ENCODE measurements around the gene SCGB1D1.
A peak's percentile ranks its signal among the peaks of the same experiment; 100 is the strongest.

SCGB1D1 gene

DNA sequence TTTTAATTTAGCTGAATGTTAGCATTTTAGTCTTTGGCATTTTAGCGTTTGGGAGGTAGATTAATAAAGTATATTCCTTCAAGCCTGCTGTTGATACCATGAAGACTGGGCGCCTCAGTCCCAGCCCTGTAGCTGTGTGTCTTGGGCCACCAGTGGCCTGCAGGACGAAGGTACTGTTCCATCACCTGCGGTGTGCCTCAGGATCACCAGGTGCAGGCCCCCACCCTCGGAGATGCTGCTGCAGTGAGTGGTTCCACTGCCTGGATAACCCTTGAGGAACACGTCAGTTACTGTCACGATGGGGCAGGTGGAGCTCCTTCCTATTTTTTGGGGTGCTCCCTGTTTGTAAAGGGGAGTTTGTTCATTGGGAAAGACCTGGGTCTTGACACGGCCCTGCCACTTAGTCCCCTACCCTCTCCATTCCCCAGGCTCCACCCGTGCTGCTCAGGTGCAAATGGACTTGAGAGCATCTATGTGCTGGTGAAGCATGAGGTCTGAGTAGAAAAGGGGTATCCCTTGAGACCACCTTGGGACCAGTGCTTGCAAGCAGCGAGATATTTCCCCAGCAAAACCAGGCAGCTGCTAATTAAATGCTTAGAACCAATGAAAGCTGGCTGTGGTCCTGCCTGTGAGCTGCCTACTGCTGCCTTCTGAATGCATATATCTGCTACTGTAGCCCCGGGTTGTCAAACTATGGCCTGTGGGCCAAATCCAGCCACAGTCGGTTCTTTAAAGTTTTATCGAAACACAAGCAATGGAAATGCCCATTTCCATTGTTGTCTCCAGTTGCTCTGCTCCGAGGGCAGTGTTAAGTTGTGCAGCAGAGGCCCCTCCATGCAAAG lies 37.5 kb upstream of the SCGB1D1 start:
- H2BK5ac ChIP-seq (ENCODE audit: low read length), result no peak overlapping the region
- H3K23ac ChIP-seq (ENCODE audit: low read depth, low read length, poor library complexity), result no peak overlapping the region
- no peak overlapping the region for H2BK120ac ChIP-seq (ENCODE audit: low read depth, low read length)
- H3K18ac ChIP-seq (ENCODE audit: low read length), result no peak overlapping the region
- H3K14ac ChIP-seq (ENCODE audit: low read length), result no peak overlapping the region
- H4K8ac ChIP-seq (ENCODE audit: low read depth, low read length), result no peak overlapping the region
- no peaks in the 10 kb centered on the region for H3K9me3 ChIP-seq (replicated peaks in 1 of 2; ENCODE audit: control insufficient read depth in 2 of 2, insufficient read depth in 1 of 2, low read depth in 1 of 2, low read length in 2 of 2)
- no peak overlapping the region for H2AFZ ChIP-seq (ENCODE audit: low read length)
- H3K4me3 ChIP-seq (ENCODE audit: low read length in 2 of 2), result no peak overlapping the region
- H2AK5ac ChIP-seq (ENCODE audit: low read depth, low read length), result no peak overlapping the region
- H3K4me1 ChIP-seq (ENCODE audit: control insufficient read depth in 2 of 2, insufficient read depth in 1 of 2, low read depth in 1 of 2, low read length in 2 of 2), result no peaks in the 10 kb centered on the region
- H3K27ac ChIP-seq (replicated peaks; ENCODE audit: low read length), result no peak overlapping the region
- no peak overlapping the region for H2BK15ac ChIP-seq (ENCODE audit: low read length)
- no peak overlapping the region for H3K9ac ChIP-seq (ENCODE audit: low read depth, low read length, poor library complexity)
- H3K36me3 ChIP-seq (replicated peaks in 1 of 2; ENCODE audit: control insufficient read depth in 2 of 2, insufficient read depth in 2 of 2, low read length in 2 of 2), result peaks cover 47 to 70% of the 10 kb centered on the region in 2 donors
- H3K4me2 ChIP-seq (ENCODE audit: insufficient read depth, low read length, poor library complexity, severe bottlenecking), result no peak overlapping the region
- H4K91ac ChIP-seq (ENCODE audit: low read depth, low read length, poor library complexity), result no peak overlapping the region
- no peak for DNase-seq (ENCODE audit: low spot score)
- peaks cover 5% of the 10 kb centered on the region for H3K79me1 ChIP-seq (ENCODE audit: low read depth, low read length)
- no peaks in the 10 kb centered on the region for H3K27me3 ChIP-seq (ENCODE audit: control insufficient read depth in 3 of 3, insufficient read depth in 3 of 3, low read depth in 1 of 3, low read length in 3 of 3)
- no peak overlapping the region for H2BK12ac ChIP-seq (ENCODE audit: low read length)
- no peak overlapping the region for H3K4ac ChIP-seq (ENCODE audit: low read length)
- no CpG with 5 or more reads among the region's 14 CpGs for WGBS, 2 donors (ENCODE audit: extremely low coverage in 2 of 2, insufficient read length in 2 of 2, insufficient replicate concordance in 1 of 2)

DNA sequence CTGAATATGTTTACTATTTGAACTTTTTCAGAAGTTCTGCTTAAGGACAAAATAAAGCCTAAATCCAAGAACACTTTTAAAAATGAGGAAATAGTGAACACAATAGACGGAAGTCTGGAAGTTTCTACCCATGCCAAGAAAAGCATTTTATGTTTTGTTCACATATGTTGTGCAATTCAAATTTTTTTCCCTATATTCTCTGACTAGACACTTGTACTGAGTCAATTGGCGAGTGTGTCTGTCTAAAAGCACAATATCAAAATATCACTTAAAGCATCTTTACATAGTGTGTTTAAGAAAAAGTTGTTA lies 37.0 kb upstream of the SCGB1D1 start:
- Histone ChIP-seq H2BK15ac (ENCODE audit: low read length) (no peak overlapping the region), H3K79me1 (ENCODE audit: low read depth, low read length) (peaks cover 3% of the 10 kb centered on the region), H2BK12ac (ENCODE audit: low read length) (no peak overlapping the region), H3K27me3 (ENCODE audit: control insufficient read depth in 3 of 3, insufficient read depth in 3 of 3, low read depth in 1 of 3, low read length in 3 of 3) (no peaks in the 10 kb centered on the region), H3K4ac (ENCODE audit: low read length) (no peak overlapping the region), H3K36me3 (replicated peaks in 1 of 2; ENCODE audit: control insufficient read depth in 2 of 2, insufficient read depth in 2 of 2, low read length in 2 of 2) (peaks cover 42 to 64% of the 10 kb centered on the region in 2 donors), H2BK5ac (ENCODE audit: low read length) (no peak overlapping the region), H3K14ac (ENCODE audit: low read length) (no peak overlapping the region), H2AFZ (ENCODE audit: low read length) (no peak overlapping the region), H3K4me2 (ENCODE audit: insufficient read depth, low read length, poor library complexity, severe bottlenecking) (no peak overlapping the region), H3K4me1 (ENCODE audit: control insufficient read depth in 2 of 2, insufficient read depth in 1 of 2, low read depth in 1 of 2, low read length in 2 of 2) (no peaks in the 10 kb centered on the region), H4K91ac (ENCODE audit: low read depth, low read length, poor library complexity) (no peak overlapping the region), H3K27ac (replicated peaks; ENCODE audit: low read length) (no peak overlapping the region), H3K18ac (ENCODE audit: low read length) (no peak overlapping the region), H2BK120ac (ENCODE audit: low read depth, low read length) (no peak overlapping the region), H3K4me3 (ENCODE audit: low read length in 2 of 2) (no peak overlapping the region), H2AK5ac (ENCODE audit: low read depth, low read length) (no peak overlapping the region), H3K9me3 (replicated peaks in 1 of 2; ENCODE audit: control insufficient read depth in 2 of 2, insufficient read depth in 1 of 2, low read depth in 1 of 2, low read length in 2 of 2) (no peaks in the 10 kb centered on the region), H4K8ac (ENCODE audit: low read depth, low read length) (no peak overlapping the region), H3K9ac (ENCODE audit: low read depth, low read length, poor library complexity) (no peak overlapping the region), H3K23ac (ENCODE audit: low read depth, low read length, poor library complexity) (no peak overlapping the region)
- WGBS, 2 donors (ENCODE audit: extremely low coverage in 2 of 2, insufficient read length in 2 of 2, insufficient replicate concordance in 1 of 2), result no CpG with 5 or more reads among the region's 2 CpGs
- DNase-seq (ENCODE audit: low spot score), result no peak

DNA sequence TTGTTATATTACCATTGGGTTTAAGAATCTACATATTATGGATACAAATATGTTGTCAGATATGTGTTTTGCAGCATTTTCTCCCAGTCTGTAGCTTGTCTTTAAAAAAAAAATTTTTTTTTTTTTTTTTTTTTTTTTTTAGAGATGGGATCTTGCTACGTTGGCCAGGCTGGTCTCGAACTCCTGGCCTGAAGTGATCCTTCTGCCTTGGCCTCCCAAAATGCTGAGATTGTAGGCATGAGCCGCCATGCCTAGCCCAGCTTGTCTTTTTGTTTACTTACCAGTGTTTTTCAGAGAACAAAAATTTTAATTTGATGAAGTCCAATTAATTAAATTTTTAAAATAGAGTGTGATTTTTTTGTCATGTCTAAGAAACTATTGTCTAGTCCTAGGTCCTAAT lies 36.4 kb upstream of the SCGB1D1 start:
- no peak overlapping the region for H2BK5ac ChIP-seq (ENCODE audit: low read length)
- no peak overlapping the region for H3K4ac ChIP-seq (ENCODE audit: low read length)
- H3K36me3 ChIP-seq (replicated peaks in 1 of 2; ENCODE audit: control insufficient read depth in 2 of 2, insufficient read depth in 2 of 2, low read length in 2 of 2), result peaks cover 37 to 58% of the 10 kb centered on the region in 2 donors
- WGBS, 2 donors (ENCODE audit: extremely low coverage in 2 of 2, insufficient read length in 2 of 2, insufficient replicate concordance in 1 of 2), result no CpG with 5 or more reads among the region's 3 CpGs
- H3K9me3 ChIP-seq (replicated peaks in 1 of 2; ENCODE audit: control insufficient read depth in 2 of 2, insufficient read depth in 1 of 2, low read depth in 1 of 2, low read length in 2 of 2), result no peaks in the 10 kb centered on the region
- H2BK12ac ChIP-seq (ENCODE audit: low read length), result no peak overlapping the region
- no peak overlapping the region for H3K27ac ChIP-seq (replicated peaks; ENCODE audit: low read length)
- no peak for DNase-seq (ENCODE audit: low spot score)
- no peak overlapping the region for H2AK5ac ChIP-seq (ENCODE audit: low read depth, low read length)
- no peak overlapping the region for H3K9ac ChIP-seq (ENCODE audit: low read depth, low read length, poor library complexity)
- no peak overlapping the region for H3K14ac ChIP-seq (ENCODE audit: low read length)
- no peak overlapping the region for H2BK15ac ChIP-seq (ENCODE audit: low read length)
- peaks cover 3% of the 10 kb centered on the region for H3K79me1 ChIP-seq (ENCODE audit: low read depth, low read length)
- no peak overlapping the region for H4K8ac ChIP-seq (ENCODE audit: low read depth, low read length)
- H4K91ac ChIP-seq (ENCODE audit: low read depth, low read length, poor library complexity), result no peak overlapping the region
- no peak overlapping the region for H3K18ac ChIP-seq (ENCODE audit: low read length)
- H3K23ac ChIP-seq (ENCODE audit: low read depth, low read length, poor library complexity), result no peak overlapping the region
- no peak overlapping the region for H3K4me3 ChIP-seq (ENCODE audit: low read length in 2 of 2)
- H3K4me2 ChIP-seq (ENCODE audit: insufficient read depth, low read length, poor library complexity, severe bottlenecking), result no peak overlapping the region
- H2BK120ac ChIP-seq (ENCODE audit: low read depth, low read length), result no peak overlapping the region
- H2AFZ ChIP-seq (ENCODE audit: low read length), result no peak overlapping the region
- no peaks in the 10 kb centered on the region for H3K4me1 ChIP-seq (ENCODE audit: control insufficient read depth in 2 of 2, insufficient read depth in 1 of 2, low read depth in 1 of 2, low read length in 2 of 2)
- no peaks in the 10 kb centered on the region for H3K27me3 ChIP-seq (ENCODE audit: control insufficient read depth in 3 of 3, insufficient read depth in 3 of 3, low read depth in 1 of 3, low read length in 3 of 3)

DNA sequence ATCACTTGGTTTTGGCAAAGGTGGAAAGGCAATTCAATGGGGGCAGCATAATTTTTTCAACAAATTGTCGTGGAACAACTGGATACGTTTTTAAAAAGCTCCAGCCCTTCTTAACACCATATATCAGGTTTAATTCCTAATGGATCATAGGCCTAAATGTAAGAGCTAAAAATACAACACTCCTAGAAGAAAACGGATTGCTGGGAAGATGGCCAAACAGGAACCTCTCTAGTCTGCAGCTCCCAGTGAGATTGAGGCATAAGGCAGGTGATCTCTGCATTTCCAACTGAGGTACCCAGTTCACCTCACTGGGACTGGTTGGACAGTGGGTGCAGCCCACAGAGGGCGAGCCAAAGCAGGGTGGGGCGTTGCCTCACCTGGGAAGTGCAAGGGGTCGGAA lies 32.4 kb upstream of the SCGB1D1 start:
- no peak overlapping the region for H3K4me3 ChIP-seq (ENCODE audit: low read length in 2 of 2)
- H4K8ac ChIP-seq (ENCODE audit: low read depth, low read length), result no peak overlapping the region
- H3K27me3 ChIP-seq (ENCODE audit: control insufficient read depth in 3 of 3, insufficient read depth in 3 of 3, low read depth in 1 of 3, low read length in 3 of 3), result no peaks in the 10 kb centered on the region
- H2BK120ac ChIP-seq (ENCODE audit: low read depth, low read length), result no peak overlapping the region
- no peak for DNase-seq (ENCODE audit: low spot score)
- H2BK15ac ChIP-seq (ENCODE audit: low read length), result no peak overlapping the region
- H3K9ac ChIP-seq (ENCODE audit: low read depth, low read length, poor library complexity), result no peak overlapping the region
- H3K9me3 ChIP-seq (replicated peaks in 1 of 2; ENCODE audit: control insufficient read depth in 2 of 2, insufficient read depth in 1 of 2, low read depth in 1 of 2, low read length in 2 of 2), result no peaks in the 10 kb centered on the region
- no peaks in the 10 kb centered on the region for H3K79me1 ChIP-seq (ENCODE audit: low read depth, low read length)
- H3K4me2 ChIP-seq (ENCODE audit: insufficient read depth, low read length, poor library complexity, severe bottlenecking), result no peak overlapping the region
- no peak overlapping the region for H2AK5ac ChIP-seq (ENCODE audit: low read depth, low read length)
- H3K36me3 ChIP-seq (replicated peaks in 1 of 2; ENCODE audit: control insufficient read depth in 2 of 2, insufficient read depth in 2 of 2, low read length in 2 of 2), result peaks cover 3 to 18% of the 10 kb centered on the region in 2 donors
- H2BK5ac ChIP-seq (ENCODE audit: low read length), result no peak overlapping the region
- H2BK12ac ChIP-seq (ENCODE audit: low read length), result no peak overlapping the region
- H3K4ac ChIP-seq (ENCODE audit: low read length), result no peak overlapping the region
- H3K27ac ChIP-seq (replicated peaks; ENCODE audit: low read length), result no peak overlapping the region
- H3K18ac ChIP-seq (ENCODE audit: low read length), result no peak overlapping the region
- no peak overlapping the region for H3K23ac ChIP-seq (ENCODE audit: low read depth, low read length, poor library complexity)
- H3K14ac ChIP-seq (ENCODE audit: low read length), result peak overlapping the region; percentile 21
- H2AFZ ChIP-seq (ENCODE audit: low read length), result no peak overlapping the region
- H4K91ac ChIP-seq (ENCODE audit: low read depth, low read length, poor library complexity), result no peak overlapping the region
- no CpG with 5 or more reads among the region's 6 CpGs for WGBS, 2 donors (ENCODE audit: extremely low coverage in 2 of 2, insufficient read length in 2 of 2, insufficient replicate concordance in 1 of 2)
- H3K4me1 ChIP-seq (ENCODE audit: control insufficient read depth in 2 of 2, insufficient read depth in 1 of 2, low read depth in 1 of 2, low read length in 2 of 2), result no peaks in the 10 kb centered on the region

Measured in neuronal stem cell (in vitro differentiated cells).